Measurements from ENCODE around the gene LNX1. TPM values are rescaled to one million over a fixed set of nuclear protein-coding genes. Genes with fewer than 3 reads are reported as not detected.

Gene LNX1
- total RNA-seq, 1 donor from 2014 or later = 4.4 TPM

DNA sequence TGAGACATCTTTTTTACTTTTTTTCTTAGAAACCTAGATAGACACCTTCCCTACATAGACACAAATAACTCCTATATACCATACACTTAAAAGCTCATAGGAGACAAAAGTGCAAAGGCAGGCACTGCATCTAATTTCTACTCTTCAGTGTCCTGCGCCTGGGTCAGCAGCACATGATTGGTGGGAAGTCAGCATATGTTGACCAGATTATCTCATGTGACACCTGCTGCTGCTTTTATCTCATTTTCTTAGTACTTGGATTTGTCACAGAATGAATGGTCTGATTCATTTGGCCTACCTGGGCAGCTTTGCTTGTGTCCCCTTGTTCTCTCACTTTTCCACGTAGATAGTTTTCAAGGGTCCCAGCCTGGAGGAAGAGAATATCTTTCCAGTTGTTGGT is 24.9 kb upstream of the LNX1 start:
- Mint-ChIP-seq H3K4me3 (ENCODE audit: unreplicated experiment) (no peak overlapping the region), H3K9me3 (ENCODE audit: unreplicated experiment) (peaks cover 3% of the 10 kb centered on the region), H3K36me3 (ENCODE audit: low read depth, unreplicated experiment) (no peaks in the 10 kb centered on the region), H3K27me3 (ENCODE audit: low read depth, unreplicated experiment) (no peaks in the 10 kb centered on the region), H3K27ac (ENCODE audit: unreplicated experiment) (no peak overlapping the region), H3K4me1 (ENCODE audit: low read depth, unreplicated experiment) (peaks cover 5% of the 10 kb centered on the region)
- H3K36me3 ChIP-seq (ENCODE audit: insufficient read depth, low read length) = no peaks in the 10 kb centered on the region
- no peaks in the 10 kb centered on the region for H4K20me1 ChIP-seq (ENCODE audit: insufficient read depth, low read length)
- H3K4me2 ChIP-seq (ENCODE audit: low read length) = no peak overlapping the region
- H3K27ac ChIP-seq (ENCODE audit: low read depth, low read length) = no peak overlapping the region
- H3K9ac ChIP-seq (ENCODE audit: low read length) = no peak overlapping the region
- H2AFZ ChIP-seq (ENCODE audit: low read depth, low read length) = no peak overlapping the region
- FAIRE-seq (no peak), DNase-seq (ENCODE audit: low read depth) (no peak)
- H3K79me2 ChIP-seq (ENCODE audit: insufficient read depth, low read length) = no peaks in the 10 kb centered on the region
- no peaks in the 10 kb centered on the region for H3K9me3 ChIP-seq (ENCODE audit: insufficient read depth, low read depth, low read length)
- no peak overlapping the region for H3K4me3 ChIP-seq (ENCODE audit: insufficient read depth, low read depth, low read length)
- H3K27me3 ChIP-seq (ENCODE audit: insufficient read depth, low read length) = no peaks in the 10 kb centered on the region
- H3K4me1 ChIP-seq (ENCODE audit: insufficient read depth, low read length) = no peaks in the 10 kb centered on the region
- TF ChIP-seq, protein P1, sequence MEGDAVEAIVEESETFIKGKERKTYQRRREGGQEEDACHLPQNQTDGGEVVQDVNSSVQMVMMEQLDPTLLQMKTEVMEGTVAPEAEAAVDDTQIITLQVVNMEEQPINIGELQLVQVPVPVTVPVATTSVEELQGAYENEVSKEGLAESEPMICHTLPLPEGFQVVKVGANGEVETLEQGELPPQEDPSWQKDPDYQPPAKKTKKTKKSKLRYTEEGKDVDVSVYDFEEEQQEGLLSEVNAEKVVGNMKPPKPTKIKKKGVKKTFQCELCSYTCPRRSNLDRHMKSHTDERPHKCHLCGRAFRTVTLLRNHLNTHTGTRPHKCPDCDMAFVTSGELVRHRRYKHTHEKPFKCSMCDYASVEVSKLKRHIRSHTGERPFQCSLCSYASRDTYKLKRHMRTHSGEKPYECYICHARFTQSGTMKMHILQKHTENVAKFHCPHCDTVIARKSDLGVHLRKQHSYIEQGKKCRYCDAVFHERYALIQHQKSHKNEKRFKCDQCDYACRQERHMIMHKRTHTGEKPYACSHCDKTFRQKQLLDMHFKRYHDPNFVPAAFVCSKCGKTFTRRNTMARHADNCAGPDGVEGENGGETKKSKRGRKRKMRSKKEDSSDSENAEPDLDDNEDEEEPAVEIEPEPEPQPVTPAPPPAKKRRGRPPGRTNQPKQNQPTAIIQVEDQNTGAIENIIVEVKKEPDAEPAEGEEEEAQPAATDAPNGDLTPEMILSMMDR (IDR thresholded peaks at IDR 0.05; ENCODE audit: insufficient read depth, low read depth, low read length) = no peak
- TF ChIP-seq EZH2 (IDR thresholded peaks at IDR 0.05; ENCODE audit: insufficient read depth, low read length) = no peak

- Histone ChIP-seq H3K79me2 (ENCODE audit: insufficient read depth, low read length) (no peaks in the 10 kb centered on the region), H3K9me3 (ENCODE audit: insufficient read depth, low read depth, low read length) (no peaks in the 10 kb centered on the region), H2AFZ (ENCODE audit: low read depth, low read length) (no peak overlapping the region), H3K36me3 (ENCODE audit: insufficient read depth, low read length) (no peaks in the 10 kb centered on the region), H3K4me1 (ENCODE audit: insufficient read depth, low read length) (no peaks in the 10 kb centered on the region), H3K9ac (ENCODE audit: low read length) (no peak overlapping the region), H4K20me1 (ENCODE audit: insufficient read depth, low read length) (no peaks in the 10 kb centered on the region), H3K4me3 (ENCODE audit: insufficient read depth, low read depth, low read length) (no peak overlapping the region), H3K27me3 (ENCODE audit: insufficient read depth, low read length) (no peaks in the 10 kb centered on the region), H3K4me2 (ENCODE audit: low read length) (no peak overlapping the region), H3K27ac (ENCODE audit: low read depth, low read length) (no peak overlapping the region)
- peaks cover 3% of the 10 kb centered on the region for H3K9me3 Mint-ChIP-seq (ENCODE audit: unreplicated experiment)
- no peak overlapping the region for H3K4me3 Mint-ChIP-seq (ENCODE audit: unreplicated experiment)
- peaks cover 1% of the 10 kb centered on the region for H3K4me1 Mint-ChIP-seq (ENCODE audit: low read depth, unreplicated experiment)
- H3K27me3 Mint-ChIP-seq (ENCODE audit: low read depth, unreplicated experiment) = no peaks in the 10 kb centered on the region
- TF ChIP-seq, protein P1 (IDR thresholded peaks at IDR 0.05; ENCODE audit: insufficient read depth, low read depth, low read length) = no peak
- TF ChIP-seq EZH2 (IDR thresholded peaks at IDR 0.05; ENCODE audit: insufficient read depth, low read length) = no peak
- H3K36me3 Mint-ChIP-seq (ENCODE audit: low read depth, unreplicated experiment) = no peaks in the 10 kb centered on the region
- DNase-seq (ENCODE audit: low read depth) (no peak), FAIRE-seq (no peak)
- no peak overlapping the region for H3K27ac Mint-ChIP-seq (ENCODE audit: unreplicated experiment)
Observed at GRCh38 chr4:53614591-53614990, 23.3 kb upstream of the LNX1 start.

DNA sequence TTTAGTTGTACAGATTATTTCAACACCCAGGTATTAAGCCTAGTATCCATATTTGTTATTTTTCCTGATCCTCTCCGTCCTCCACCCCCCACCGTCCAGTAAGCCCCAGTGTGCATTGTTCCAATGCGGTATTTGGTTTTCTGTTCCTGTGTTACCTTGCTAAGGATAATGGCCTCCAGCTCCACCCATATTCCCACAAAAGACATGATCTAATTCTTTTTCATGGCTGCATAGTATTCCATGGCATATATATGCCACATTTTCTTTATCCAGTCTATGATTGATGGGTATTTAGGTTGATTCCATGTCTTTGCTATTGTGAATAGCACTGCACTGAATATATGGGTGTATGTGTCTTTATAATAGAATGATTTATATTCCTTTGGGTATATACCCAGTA is 22.1 kb upstream of the LNX1 start:
- H3K4me2 ChIP-seq (ENCODE audit: low read length) = no peak overlapping the region
- no peak for DNase-seq (ENCODE audit: low read depth)
- no peak overlapping the region for H3K4me3 ChIP-seq (ENCODE audit: insufficient read depth, low read depth, low read length)
- no peak overlapping the region for H2AFZ ChIP-seq (ENCODE audit: low read depth, low read length)
- Mint-ChIP-seq H3K4me1 (ENCODE audit: low read depth, unreplicated experiment) (peaks cover 1% of the 10 kb centered on the region), H3K9me3 (ENCODE audit: unreplicated experiment) (peaks cover 7% of the 10 kb centered on the region), H3K27ac (ENCODE audit: unreplicated experiment) (no peak overlapping the region), H3K27me3 (ENCODE audit: low read depth, unreplicated experiment) (no peaks in the 10 kb centered on the region), H3K36me3 (ENCODE audit: low read depth, unreplicated experiment) (no peaks in the 10 kb centered on the region), H3K4me3 (ENCODE audit: unreplicated experiment) (no peak overlapping the region)
- H4K20me1 ChIP-seq (ENCODE audit: insufficient read depth, low read length) = no peaks in the 10 kb centered on the region
- H3K9ac ChIP-seq (ENCODE audit: low read length) = no peak overlapping the region
- no peak for FAIRE-seq
- H3K27me3 ChIP-seq (ENCODE audit: insufficient read depth, low read length) = no peaks in the 10 kb centered on the region
- TF ChIP-seq, protein P1 (IDR thresholded peaks at IDR 0.05; ENCODE audit: insufficient read depth, low read depth, low read length) = no peak
- no peak for TF ChIP-seq EZH2 (IDR thresholded peaks at IDR 0.05; ENCODE audit: insufficient read depth, low read length)
- no peaks in the 10 kb centered on the region for H3K4me1 ChIP-seq (ENCODE audit: insufficient read depth, low read length)
- H3K36me3 ChIP-seq (ENCODE audit: insufficient read depth, low read length) = no peaks in the 10 kb centered on the region
- H3K9me3 ChIP-seq (ENCODE audit: insufficient read depth, low read depth, low read length) = no peaks in the 10 kb centered on the region
- H3K79me2 ChIP-seq (ENCODE audit: insufficient read depth, low read length) = no peaks in the 10 kb centered on the region
- H3K27ac ChIP-seq (ENCODE audit: low read depth, low read length) = no peak overlapping the region
